ENCODE results near the gene LMBR1L.

The LMBR1L gene

GRCh38 chr12:49121047-49121696, 10.5 kb upstream of the LMBR1L start:
- DNase-seq (ENCODE audit: low read depth in 1 of 2, low spot score in 1 of 2) = no peak

GRCh38 chr12:49111206-49111605, 559 bp upstream of the LMBR1L start:
- no peak for DNase-seq (ENCODE audit: low read depth in 1 of 2, low spot score in 1 of 2)

- no peak for DNase-seq (ENCODE audit: low read depth in 1 of 2, low spot score in 1 of 2)
Measured at GRCh38 chr12:49109641-49110463, 795 bp downstream of the LMBR1L start.

GRCh38 chr12:49108958-49109404, 1.7 kb downstream of the LMBR1L start:
- no peak for DNase-seq (ENCODE audit: low read depth in 1 of 2, low spot score in 1 of 2)

- DNase-seq (ENCODE audit: low read depth in 1 of 2, low spot score in 1 of 2) = no peak
Measured at GRCh38 chr12:49105504-49106084, 5.1 kb downstream of the LMBR1L start.

- no peak for DNase-seq (ENCODE audit: low read depth in 1 of 2, low spot score in 1 of 2)
Measured at GRCh38 chr12:49104822-49105221, 5.8 kb downstream of the LMBR1L start.

GRCh38 chr12:49100380-49100779, 10.3 kb downstream of the LMBR1L start:
- no peak for DNase-seq (ENCODE audit: low read depth in 1 of 2, low spot score in 1 of 2)

- no peak for DNase-seq (ENCODE audit: low read depth in 1 of 2, low spot score in 1 of 2)
Measured at GRCh38 chr12:49098703-49099102, 11.9 kb downstream of the LMBR1L start.

- no peak for DNase-seq (ENCODE audit: low read depth in 1 of 2, low spot score in 1 of 2)
Measured at GRCh38 chr12:49098035-49098451, 12.6 kb downstream of the LMBR1L start.

GRCh38 chr12:49097381-49097780, 13.3 kb downstream of the LMBR1L start:
- DNase-seq (ENCODE audit: low read depth in 1 of 2, low spot score in 1 of 2) = no peak

GRCh38 chr12:49094975-49095365, 15.7 kb downstream of the LMBR1L start:
- no peak for DNase-seq (ENCODE audit: low read depth in 1 of 2, low spot score in 1 of 2)

- no peak for DNase-seq (ENCODE audit: low read depth in 1 of 2, low spot score in 1 of 2)
Measured at GRCh38 chr12:49094160-49094974, 16.3 kb downstream of the LMBR1L start, which contains the start of gene DHH. DHH (minus strand) TSS chr12:49094801; CDS start chr12:49094512, 289 bp downstream.

GRCh38 chr12:49093792-49094159, 16.9 kb downstream of the LMBR1L start:
- no peak for DNase-seq (ENCODE audit: low read depth in 1 of 2, low spot score in 1 of 2)

GRCh38 chr12:49092816-49093406, 17.7 kb downstream of the LMBR1L start:
- DNase-seq (ENCODE audit: low read depth in 1 of 2, low spot score in 1 of 2) = no peak

- DNase-seq (ENCODE audit: low read depth in 1 of 2, low spot score in 1 of 2) = no peak
Measured at GRCh38 chr12:49092086-49092815, 18.4 kb downstream of the LMBR1L start.

- DNase-seq (ENCODE audit: low read depth in 1 of 2, low spot score in 1 of 2) = no peak
Measured at GRCh38 chr12:49091836-49092085, 18.9 kb downstream of the LMBR1L start.

- no peak for DNase-seq (ENCODE audit: low read depth in 1 of 2, low spot score in 1 of 2)
Measured at GRCh38 chr12:49091056-49091835, 19.4 kb downstream of the LMBR1L start.

- no peak for DNase-seq (ENCODE audit: low read depth in 1 of 2, low spot score in 1 of 2)
Measured at GRCh38 chr12:49089821-49090773, 20.6 kb downstream of the LMBR1L start.

GRCh38 chr12:49088932-49089330, 21.7 kb downstream of the LMBR1L start:
- no peak for DNase-seq (ENCODE audit: low read depth in 1 of 2, low spot score in 1 of 2)

Measured in stimulated activated CD4-positive, alpha-beta T cell treated with anti-CD3 and anti-CD28 coated beads, Interleukin-15, amount 100 ng/mL, for 1 hour (primary cell).